ENCODE results near the gene VENTX. TPM values are rescaled to one million over a fixed set of nuclear protein-coding genes. Genes with fewer than 3 reads are reported as not detected.

VENTX gene
- total RNA-seq, 1 experiment from 2014 or later: 28.0 TPM

GRCh38 chr10:133231244-133231945, 6.3 kb upstream of the VENTX start (continued):
- TF ChIP-seq ZSCAN18 (CRISPR knock-in tag; IDR thresholded peaks at IDR 0.05) (no peak), ARID4B (CRISPR knock-in tag; IDR thresholded peaks at IDR 0.05; ENCODE audit: borderline replicate concordance) (peak; percentile 62; the same call in 1 of the 2 replicates), KAT7 (CRISPR knock-in tag; IDR thresholded peaks at IDR 0.05; ENCODE audit: borderline replicate concordance) (no peak), ZNF263 (CRISPR knock-in tag; IDR thresholded peaks at IDR 0.05; ENCODE audit: low read depth) (no peak), E2F5 (CRISPR knock-in tag; IDR thresholded peaks at IDR 0.05) (no peak), ATF2 (CRISPR knock-in tag; IDR thresholded peaks at IDR 0.05; ENCODE audit: borderline replicate concordance, low read depth) (no peak), FOXP1 (CRISPR knock-in tag; IDR thresholded peaks at IDR 0.05; ENCODE audit: borderline replicate concordance) (0 out of 2 replicates have a peak, but pooled peaks have one; percentile 30), ZNF219 (CRISPR knock-in tag; IDR thresholded peaks at IDR 0.05; ENCODE audit: borderline replicate concordance) (peak; percentile 78; the same call in 1 of the 2 replicates), ZBTB43 (CRISPR knock-in tag; IDR thresholded peaks at IDR 0.05) (peak; percentile 68; the same call in 1 of the 2 replicates), JAZF1 (CRISPR knock-in tag; IDR thresholded peaks at IDR 0.05) (no peak), ELF4 (CRISPR knock-in tag; IDR thresholded peaks at IDR 0.05; ENCODE audit: low read depth) (no peak), ESRRA (CRISPR knock-in tag; IDR thresholded peaks at IDR 0.05; ENCODE audit: borderline replicate concordance) (peak; percentile 67; the same call in 1 of the 2 replicates), ATF6 (CRISPR knock-in tag; IDR thresholded peaks at IDR 0.05) (no peak), JUN (CRISPR knock-in tag; IDR thresholded peaks at IDR 0.05) (no peak), MLX (CRISPR knock-in tag; IDR thresholded peaks at IDR 0.05) (no peak), SMAD3 (CRISPR knock-in tag; IDR thresholded peaks at IDR 0.05; ENCODE audit: borderline replicate concordance) (0 out of 2 replicates have a peak, but pooled peaks have one; percentile 54), CREB1 (CRISPR knock-in tag; IDR thresholded peaks at IDR 0.05) (no peak), E2F1 (CRISPR knock-in tag; IDR thresholded peaks at IDR 0.05) (no peak; the same call in 1 of the 2 replicates), ZMAT4 (CRISPR knock-in tag; IDR thresholded peaks at IDR 0.05) (no peak)
